DMS153 treated with DMSO at 0.1 percent for 48 hours (cell line): Measurements from ENCODE around the gene HNRNPH1.

Source experiments
- DNase-seq: peaks from one replicate; lab custom pipeline; 2025; ENCODE audit not compliant: unreplicated experiment; lab: John Stamatoyannopoulos, UW

HNRNPH1 gene

DNA sequence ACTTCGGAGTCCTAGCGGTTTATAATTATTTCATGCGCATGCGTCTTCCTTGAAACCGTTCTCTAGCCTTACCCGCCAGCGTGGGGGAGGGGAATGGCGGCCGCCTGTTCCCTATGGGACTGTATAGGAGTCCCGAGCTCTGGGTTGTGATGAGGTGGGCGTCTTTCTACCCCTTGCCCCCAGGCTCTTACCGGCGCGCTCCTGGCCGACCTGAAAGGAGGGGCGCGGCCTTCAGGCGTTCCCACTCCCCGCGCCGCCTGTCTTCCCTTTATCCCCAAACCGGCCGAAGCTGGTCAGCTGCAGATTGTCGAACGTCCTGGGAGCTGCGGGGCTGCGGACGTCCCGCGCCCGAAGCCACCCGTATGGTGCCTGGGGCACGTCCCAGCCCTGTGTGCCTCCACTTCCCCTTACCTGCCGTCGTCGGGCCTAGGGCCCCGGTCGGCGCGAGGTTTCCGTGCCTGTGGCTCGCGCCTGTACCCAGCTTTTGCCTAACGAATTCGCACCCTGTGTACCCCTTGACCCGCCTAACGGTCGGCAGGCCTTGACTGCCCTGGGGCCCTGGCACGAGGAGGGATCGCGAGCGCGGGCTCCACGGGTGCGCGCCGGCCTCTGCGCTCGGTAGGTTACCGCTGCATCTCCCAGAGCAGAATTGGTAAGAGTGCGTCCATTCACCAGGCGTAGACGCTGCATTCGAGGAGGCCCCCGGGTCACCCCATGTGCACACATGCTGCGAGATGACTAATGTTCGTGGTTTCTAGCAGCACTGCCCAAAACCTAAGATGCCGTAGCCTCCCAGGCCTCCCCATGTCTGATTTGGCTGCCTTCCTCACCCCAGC lies 653 bp upstream of the HNRNPH1 start:
- DNase-seq, result no peak

DNA sequence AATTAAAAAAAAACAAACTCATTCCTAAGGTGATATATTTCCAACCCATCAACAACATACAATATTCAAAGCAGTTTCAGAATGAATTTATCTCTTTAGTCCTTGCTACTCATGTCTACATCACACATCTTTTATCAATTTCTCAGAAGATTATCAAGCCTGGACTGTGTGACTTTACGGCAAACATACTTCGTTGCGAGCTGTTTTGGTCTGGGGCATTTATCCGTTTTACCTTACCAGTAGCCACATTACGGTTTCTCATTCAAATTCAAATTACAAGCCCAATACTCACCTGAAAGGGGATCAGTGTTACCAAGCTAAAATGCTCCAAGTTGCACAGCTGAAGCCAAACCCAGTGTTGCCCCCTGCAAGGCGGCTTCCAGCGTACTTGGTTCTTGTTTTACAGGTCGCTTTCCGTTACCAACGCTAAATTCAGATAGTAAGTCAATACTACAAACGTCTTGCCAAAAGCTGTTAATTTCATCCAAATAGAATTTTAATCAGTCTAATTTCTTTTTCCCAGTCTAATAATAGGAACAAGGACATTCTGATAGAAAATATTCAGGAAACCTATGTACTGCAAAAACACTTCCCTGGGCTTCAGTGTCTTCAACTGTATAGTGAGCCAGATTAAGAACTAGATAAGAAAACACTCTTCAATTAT lies 1.8 kb downstream of the HNRNPH1 start:
- no peak for DNase-seq

DNA sequence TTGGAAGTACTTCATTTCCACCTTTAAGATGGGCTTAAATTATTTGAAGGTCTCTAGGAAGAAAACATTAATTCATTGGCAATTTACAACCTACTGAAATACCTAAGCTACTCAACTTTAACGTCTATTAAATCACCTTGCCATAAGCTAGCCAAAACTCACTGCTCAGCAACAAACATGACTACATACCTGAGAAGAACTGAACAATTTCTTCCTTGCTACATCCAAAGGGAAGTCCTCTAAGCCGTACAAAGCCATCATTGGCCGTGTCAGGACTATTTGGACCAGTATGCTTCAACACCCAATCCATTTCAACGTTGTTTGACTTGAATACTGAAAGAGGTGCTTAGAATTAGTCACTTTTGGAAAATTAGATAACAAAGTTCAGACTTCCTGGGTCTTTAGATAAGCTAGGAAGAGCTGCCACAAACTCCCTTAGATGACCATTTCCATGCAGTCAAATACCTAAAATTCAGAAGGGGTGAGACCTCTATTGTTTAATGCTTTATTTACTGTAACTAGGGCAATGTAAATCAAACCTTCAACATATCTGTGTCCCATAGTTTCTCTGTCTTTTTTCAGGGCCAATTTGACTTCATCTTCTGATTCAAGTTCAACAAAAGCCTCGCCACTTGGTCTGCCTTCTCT lies 2.6 kb downstream of the HNRNPH1 start:
- no peak for DNase-seq

DNA sequence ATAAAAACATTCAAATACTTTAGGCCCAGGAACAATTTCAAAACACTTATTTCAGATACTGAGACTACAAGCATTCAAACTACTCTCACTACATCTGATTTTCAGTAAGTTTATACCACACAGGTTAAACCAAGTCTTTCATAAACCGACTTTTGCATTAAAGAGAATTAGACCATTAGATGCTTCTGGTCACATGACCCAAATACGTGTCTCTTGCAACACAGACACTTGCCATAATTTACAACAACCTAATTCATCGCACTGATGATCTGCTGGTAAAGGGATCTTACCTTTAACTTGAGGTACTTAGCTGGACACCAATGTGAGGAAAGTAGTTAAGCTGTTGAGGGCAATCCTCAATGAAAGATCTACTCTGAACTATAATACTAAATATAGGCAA lies 3.2 kb downstream of the HNRNPH1 start:
- DNase-seq, result no peak

DNA sequence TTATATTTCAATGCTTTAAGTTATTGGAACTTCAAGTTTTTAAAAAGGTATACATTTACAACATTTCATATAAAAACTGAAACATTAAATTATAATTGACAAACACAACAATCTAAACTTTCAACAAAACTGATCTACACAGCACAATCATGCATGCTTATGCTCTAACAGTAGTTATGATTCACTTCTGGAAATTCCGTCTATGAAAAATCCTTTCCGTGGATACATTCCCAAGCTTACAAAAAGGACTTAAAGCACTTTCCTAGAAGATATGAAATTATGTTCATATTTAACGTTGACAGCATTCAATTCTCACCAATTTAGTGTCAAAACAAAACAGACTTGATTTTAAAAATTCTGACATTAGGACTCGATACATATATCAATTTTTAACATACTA lies 3.7 kb downstream of the HNRNPH1 start:
- DNase-seq, result no peak

DNA sequence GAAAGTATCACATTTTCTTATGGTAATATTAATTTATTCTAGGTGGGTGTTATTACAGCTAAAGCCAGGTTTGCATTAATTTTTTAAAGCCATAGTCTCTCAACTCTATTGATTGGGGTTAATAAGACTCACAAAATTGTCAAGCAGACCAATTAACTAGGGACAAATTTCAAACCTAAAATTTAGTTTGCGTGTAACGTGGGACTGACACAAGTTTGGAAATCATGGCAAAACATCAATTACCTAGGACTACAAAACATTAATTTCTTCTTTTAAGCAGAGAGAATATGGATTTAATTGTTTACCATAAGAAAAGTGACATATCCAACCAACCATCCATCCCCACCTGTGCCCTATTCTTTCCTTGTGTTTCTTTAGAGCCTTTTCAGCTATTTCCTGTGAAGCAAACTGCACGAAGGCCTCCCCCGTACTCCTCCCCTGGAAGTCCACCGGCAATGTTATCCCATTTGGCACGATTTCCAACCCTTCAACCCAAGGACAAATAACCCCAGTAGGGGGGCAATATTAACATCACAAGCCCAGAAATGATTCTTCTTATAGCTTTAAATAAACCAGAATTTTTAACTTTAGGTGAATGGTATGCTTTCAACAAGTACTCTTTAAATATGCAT lies 4.4 kb downstream of the HNRNPH1 start:
- no peak for DNase-seq

DNA sequence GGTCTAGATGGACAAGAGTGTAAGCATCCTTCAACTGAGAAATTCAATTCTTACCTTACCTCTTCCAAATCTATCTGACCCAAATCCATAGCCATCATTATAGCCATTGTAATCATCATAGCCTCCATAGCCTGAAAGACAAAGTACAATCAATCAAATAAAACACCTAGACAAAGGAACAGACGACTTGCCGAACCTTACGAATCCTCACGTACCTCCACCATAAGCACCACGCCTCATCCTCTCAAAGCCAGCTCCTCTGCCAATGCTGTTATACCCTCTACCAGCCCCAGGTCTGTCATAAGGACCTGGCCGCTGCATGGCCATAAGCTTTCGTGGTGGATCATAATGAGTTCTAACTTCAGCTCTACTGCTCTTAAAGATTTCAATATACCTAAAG lies 5.5 kb downstream of the HNRNPH1 start:
- DNase-seq, result no peak

DNA sequence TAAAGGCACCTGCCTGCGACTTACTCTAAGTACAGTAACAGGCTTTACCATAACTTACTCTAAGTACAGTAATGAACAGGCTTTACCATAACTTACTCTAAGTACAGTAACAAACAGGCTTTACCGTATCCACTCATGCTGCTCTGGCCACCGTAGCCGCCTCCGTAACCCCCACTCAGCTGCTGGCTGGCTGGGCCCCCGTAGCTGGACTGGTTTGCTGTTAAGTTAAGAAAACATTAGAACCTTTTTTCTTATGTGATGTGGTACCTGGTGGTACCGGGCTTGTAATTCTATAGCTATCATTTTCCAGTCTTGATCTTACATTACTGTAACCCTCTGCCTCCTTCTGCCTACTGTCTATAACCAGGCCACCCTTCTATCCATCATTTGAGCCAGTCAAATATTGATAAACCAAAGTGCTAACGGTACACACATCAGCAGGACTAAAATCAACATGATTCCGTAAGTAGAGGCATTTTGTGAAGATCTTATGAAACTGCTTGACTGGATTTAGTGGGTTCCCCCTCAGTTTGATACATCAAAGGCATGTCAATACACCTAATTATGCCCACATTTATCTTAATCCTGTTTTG lies 7.4 kb downstream of the HNRNPH1 start:
- DNase-seq, result no peak

DNA sequence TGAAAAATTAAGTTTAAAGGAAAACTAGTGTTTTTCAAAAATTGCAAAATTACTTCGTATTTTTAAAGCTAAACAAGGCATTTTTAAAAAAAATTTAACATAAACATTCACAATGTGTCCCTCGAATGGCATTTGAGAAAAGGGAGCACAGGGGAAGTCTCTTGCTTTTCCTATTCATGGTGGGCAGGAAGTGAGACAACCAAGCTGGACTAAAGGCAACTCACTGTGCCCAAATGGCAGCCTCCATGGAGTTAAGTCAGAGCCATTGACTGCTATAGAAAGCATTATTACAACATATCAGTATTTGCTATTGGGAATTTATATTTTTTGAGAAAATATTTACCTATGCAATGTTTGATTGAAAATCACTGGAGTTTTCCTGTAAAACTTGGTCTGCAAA lies 8.3 kb downstream of the HNRNPH1 start:
- DNase-seq, result no peak

DNA sequence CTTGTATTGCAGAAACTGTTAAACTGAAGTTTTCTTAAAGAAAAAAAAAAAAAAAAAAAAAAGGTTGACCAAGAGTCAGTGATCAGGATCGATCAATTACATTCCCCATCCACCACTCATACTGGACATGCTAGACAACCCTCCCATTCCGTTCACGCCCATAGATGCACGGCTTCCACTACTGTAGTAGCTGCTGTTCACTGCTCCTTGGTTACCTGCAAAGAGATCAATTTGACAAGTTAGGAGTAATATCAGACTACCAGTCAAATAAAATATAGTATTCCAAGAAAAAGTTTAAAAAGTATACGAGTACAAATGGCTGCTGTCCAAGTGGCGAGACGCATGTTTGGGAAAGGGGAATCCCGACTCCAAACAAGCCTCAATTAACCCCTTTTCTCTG lies 8.7 kb downstream of the HNRNPH1 start:
- DNase-seq, result no peak

DNA sequence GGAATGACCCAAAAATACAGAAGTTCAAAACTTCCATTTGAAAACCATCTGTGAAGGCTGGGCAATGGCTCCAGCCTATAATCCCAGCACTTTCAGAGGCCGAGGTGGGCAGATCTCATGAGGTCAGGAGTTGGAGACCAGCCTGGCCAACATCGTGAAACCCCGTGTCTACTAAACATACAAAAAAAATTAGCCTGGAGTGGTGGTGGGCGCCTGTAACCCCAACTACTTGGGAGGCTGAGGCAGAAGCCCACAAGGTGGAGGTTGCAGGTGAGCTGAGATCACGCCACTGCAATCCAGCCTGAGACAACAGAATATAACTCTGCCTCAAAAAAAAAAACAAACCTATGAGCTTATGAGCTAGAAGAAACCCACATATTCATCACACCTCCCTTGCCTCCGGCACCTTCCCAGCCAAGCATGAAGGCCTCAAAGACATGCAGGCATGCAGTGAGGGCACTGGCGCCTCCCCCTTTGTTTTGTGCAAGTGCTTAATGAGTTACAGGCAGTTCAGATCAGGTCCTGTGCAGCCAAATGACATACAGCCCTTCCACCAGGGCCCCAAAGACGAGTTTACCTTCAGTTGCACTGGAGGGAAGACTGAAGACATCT lies 9.9 kb downstream of the HNRNPH1 start:
- no peak for DNase-seq

DNA sequence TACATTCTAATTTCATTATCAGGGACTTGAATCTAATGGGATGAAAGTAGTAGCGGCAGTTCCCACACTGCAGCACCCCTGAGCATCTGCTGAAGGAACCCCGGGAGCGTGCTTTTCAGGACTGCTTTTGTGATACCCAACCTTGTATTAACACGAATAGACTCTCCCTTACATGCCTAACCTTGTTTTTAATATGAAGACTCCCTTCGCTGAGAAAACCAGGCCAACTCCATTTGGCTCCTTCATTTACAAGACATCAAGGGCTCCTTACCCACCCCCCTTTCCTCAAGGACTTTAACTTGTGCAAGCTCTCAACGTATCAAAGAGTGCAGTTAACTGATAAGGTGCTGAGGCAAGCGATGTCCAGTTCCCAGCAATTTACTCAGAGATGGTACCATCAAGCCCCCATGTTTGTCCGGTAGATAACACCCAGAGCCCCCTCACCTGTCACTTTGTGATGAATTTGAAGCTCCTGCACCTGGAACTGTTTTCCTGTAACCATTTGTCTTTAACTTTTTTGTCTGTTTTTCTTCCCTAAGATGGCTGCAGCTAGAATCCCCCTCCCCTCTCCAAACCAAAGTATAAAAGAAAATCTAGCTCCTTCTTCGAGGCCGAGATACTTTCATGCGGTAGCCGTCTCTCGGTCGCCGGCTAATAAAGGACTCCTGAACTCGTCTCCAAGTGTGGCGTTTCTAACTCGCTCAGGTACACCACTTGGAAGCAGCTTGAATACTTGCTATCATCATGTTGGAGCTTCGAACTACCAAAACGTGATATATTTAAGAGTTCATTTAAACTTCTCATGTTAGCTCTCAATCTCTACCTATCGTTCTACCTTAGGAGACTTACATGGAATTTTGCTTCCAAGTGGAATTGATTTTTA lies 10.7 kb downstream of the HNRNPH1 start:
- DNase-seq, result no peak

DNA sequence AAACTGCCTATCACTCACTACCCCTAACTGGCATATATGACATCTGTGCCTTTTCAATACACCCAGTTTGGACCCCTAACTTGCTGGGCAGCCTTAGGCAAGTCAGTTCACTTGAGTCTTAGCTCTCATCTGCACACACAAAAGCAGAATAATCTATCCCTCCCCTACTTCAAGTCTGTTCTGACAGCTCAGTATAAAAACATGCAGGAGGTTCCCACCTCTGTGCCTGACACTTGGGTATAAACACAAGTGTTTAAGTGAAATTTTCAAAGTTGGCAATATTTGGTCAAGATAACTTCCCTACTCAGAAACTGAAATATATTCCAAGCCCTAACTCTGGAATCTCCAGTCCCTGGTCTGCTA lies 12.6 kb downstream of the HNRNPH1 start:
- DNase-seq, result no peak

DNA sequence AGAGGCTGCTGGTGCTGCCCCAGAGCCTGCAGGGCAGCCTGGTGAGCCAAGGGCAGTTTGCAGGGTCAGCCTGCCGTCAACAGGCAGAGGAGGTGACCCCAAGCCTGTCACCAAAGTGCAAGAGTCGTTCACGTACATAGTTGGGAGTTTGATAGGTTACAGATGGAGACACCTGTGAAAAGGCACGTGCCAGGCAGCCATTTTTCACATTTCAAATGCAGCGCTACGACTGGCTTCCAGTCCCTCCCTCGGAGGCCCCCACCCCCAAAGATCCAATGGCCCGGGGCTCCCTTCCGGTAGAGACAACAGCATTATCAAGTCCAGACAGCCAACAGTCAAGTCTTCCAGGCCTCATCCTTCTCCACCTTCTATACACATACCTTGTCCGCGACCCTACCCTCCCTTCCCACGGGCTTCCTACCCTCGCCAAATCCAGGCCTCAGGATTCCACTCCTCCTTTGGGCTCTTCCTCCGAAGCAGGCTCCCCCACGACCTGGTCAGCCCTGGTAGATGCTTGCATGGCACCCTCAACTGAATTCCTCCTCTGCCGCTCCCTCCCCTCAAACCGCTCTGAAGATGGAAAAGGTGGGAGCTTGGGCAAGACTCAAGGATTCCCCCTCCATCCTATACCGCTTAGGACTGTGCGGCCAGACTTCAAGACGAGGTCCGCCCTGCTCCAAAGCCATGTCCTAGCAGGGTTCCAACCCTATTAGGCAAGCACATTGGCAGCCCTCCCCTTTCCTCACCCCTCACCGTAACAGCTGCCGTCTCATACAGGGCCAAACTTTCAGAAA lies 13.2 kb downstream of the HNRNPH1 start:
- DNase-seq, result no peak

DNA sequence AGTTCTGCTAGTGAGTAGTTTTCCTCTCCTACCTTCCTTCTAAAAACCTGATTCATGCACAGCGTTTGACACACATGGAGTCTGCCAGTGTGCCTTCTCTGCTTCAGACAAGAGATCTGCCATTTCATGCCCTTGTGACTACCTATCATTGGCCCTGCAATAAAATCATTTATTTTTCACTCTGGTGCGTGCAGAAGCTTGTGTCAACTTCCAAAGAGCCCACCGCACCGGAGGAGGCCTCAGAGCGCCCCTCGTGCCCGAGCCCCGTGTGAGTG lies 13.7 kb downstream of the HNRNPH1 start:
- DNase-seq, result no peak

DNA sequence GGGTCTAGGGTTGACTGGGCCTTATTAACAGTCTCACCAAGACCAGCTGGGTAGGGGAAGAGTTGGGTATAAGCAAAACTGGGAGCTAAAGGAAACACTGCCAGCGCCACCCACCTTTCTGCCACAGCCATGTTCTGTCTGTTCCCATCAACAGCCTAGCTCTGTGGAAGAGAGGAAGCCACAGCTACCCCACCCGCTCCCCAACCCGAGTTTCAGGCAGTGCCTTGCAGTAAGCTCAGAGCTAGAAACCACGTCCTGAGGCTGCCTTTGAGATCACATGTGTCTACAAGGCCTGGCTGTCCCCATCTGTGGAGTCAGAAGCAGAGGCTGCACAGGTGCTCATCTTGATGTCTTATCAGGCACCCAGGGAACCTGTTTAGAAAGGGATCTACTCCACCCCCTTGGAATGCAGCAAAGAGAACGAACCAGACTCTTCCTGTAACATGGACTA lies 15.3 kb downstream of the HNRNPH1 start:
- no peak for DNase-seq

DNA sequence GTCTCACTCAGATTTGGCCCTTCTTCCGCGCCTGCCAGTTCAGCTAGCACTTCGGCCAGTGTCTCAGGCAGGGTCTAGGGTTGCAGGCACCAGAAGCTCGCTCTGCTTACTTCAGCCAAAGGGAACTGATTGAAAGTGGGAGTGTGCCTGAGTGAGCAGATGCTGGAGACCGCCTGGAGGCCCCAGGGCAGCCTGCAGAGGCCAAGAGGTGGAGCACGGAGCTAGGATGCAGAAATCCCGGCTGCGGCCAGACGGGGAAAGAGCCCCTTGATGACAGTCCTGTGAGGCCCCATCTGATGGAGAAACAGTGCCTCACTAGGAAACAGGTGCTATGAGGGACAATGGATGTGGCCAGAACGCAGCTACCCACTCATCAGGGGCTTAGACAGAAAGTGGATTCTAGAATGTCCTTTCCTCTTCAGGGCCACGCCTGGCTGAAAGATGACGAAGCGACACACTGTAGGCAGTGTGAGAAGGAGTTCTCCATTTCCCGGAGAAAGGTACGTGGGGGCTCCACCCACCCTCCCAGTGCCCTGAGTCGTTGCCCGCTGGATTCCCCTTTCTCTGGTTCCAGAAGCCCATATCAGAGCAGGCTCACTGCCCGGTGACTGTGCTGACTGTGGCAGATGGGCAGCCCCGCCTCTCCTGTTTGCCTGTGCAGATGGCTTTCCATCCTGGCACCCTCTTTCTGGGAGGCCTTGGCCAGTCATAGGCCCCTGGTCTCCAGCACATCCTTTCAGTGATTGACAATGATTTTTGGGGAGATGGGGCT lies 16.1 kb downstream of the HNRNPH1 start:
- DNase-seq, result no peak

DNA sequence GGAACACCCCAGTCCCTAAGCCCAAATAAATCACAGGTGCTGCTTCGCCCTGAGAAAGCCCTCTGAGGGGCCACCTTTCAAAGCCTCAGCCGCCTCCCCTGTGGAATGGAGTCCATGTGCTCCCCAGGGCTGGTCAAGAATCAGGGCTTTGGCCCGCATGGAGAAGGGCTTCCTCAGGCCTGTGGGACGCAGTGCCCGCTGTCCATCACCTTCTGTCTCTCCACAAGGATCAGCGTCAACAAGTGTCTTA lies 16.6 kb downstream of the HNRNPH1 start:
- DNase-seq, result no peak
